ENCODE data around the gene PPFIBP1. TPM values are rescaled to one million over a fixed set of nuclear protein-coding genes. Genes with fewer than 3 reads are reported as not detected.
"Not testable (repeated sequence)": the region's sequence is repeated elsewhere in the genome, so short reads cannot be mapped to it uniquely, and the experiment has no call there.

The PPFIBP1 gene
- polyA plus RNA-seq, 2 of the 4 experiments (the other 2 are of a cell fraction) = 24.8 to 89.0 TPM

GRCh38 chr12:27578689-27579372, 54.8 kb downstream of the PPFIBP1 start:
- Histone ChIP-seq H3K4me2 (no peak overlapping the region), H3K9me3 (no peaks in the 10 kb centered on the region), H3K27ac (no peak overlapping the region), H3K4me1 (peaks cover 18% of the 10 kb centered on the region), H3K4me3 (no peak overlapping the region)
- POLR2A ChIA-PET = no interaction called here
- no peak for TF ChIP-seq ZNF302 (CRISPR knock-in tag; IDR thresholded peaks at IDR 0.05)
- TF ChIP-seq FOSL2 (IDR thresholded peaks at IDR 0.05) = no peak
- no peak for TF ChIP-seq FOSL2 (CRISPR knock-in tag; IDR thresholded peaks at IDR 0.05)
- no peak for TF ChIP-seq EP300 (IDR thresholded peaks at IDR 0.05)
- TF ChIP-seq HES2 (IDR thresholded peaks at IDR 0.05) = no peak
- no peak for TF ChIP-seq CHD4 (IDR thresholded peaks at IDR 0.05; ENCODE audit: borderline replicate concordance)
- TF ChIP-seq PHF8 (IDR thresholded peaks at IDR 0.05; ENCODE audit: borderline replicate concordance, low read depth) = no peak
- TF ChIP-seq ESRRA (IDR thresholded peaks at IDR 0.05; ENCODE audit: borderline replicate concordance, low read length) = no peak
- no peak for TF ChIP-seq HOXA7 (CRISPR knock-in tag; IDR thresholded peaks at IDR 0.05)
- no peak for DNase-seq (ENCODE audit: low read depth in 1 of 2, low spot score in 1 of 2)
- FAIRE-seq = no peak
- no peak for ATAC-seq
- 95% methylated on average over 7 of the region's 7 CpGs for WGBS (ENCODE audit: missing lambda C conversion rate)
- CTCF ChIA-PET = interaction anchor here (1.5 kb wide), 1 partner anchor 20 kb away, joined by 5 read pairs; no protein-coding TSS in a partner anchor

- Histone ChIP-seq H3K9me3 (no peaks in the 10 kb centered on the region), H3K4me1 (0 out of 3 replicates have a peak, but pooled peaks cover 4% of the 10 kb centered on the region), H3K4me3 (no peak overlapping the region), H3K4me2 (no peak overlapping the region), H3K27ac (no peak overlapping the region)
- ChIA-PET CTCF (interaction anchor here (0.9 kb wide), 2 partner anchors 9 to 146 kb away, joined by 3 to 4 read pairs; no protein-coding TSS in a partner anchor), POLR2A (no interaction called here)
- whole genome bisulfite sequencing (ENCODE audit: missing lambda C conversion rate) = 92% methylated on average over 9 of the region's 9 CpGs
- no peak for TF ChIP-seq USF2 (IDR thresholded peaks at IDR 0.05)
- TF ChIP-seq JUN (IDR thresholded peaks at IDR 0.05) = no peak
- no peak for TF ChIP-seq POLR2A (IDR thresholded peaks at IDR 0.05; ENCODE audit: low read length)
- TF ChIP-seq KDM5A (IDR thresholded peaks at IDR 0.05) = no peak
- TF ChIP-seq TFCP2L1 (CRISPR knock-in tag; IDR thresholded peaks at IDR 0.05) = no peak
- TF ChIP-seq GATA3 (IDR thresholded peaks at IDR 0.05; ENCODE audit: borderline replicate concordance) = no peak
- no peak for TF ChIP-seq EP300 (IDR thresholded peaks at IDR 0.05)
- no peak for TF ChIP-seq ATOH8 (CRISPR knock-in tag; IDR thresholded peaks at IDR 0.05; ENCODE audit: low read depth)
- TF ChIP-seq ZC3H11A (IDR thresholded peaks at IDR 0.05) = no peak
- TF ChIP-seq MAFK (IDR thresholded peaks at IDR 0.05; ENCODE audit: partially characterized antibody) = no peak
- TF ChIP-seq REST (IDR thresholded peaks at IDR 0.05) = no peak
- no peak for TF ChIP-seq ZFP36 (IDR thresholded peaks at IDR 0.05; ENCODE audit: borderline replicate concordance, partially characterized antibody)
- TF ChIP-seq ELK1 (IDR thresholded peaks at IDR 0.05; ENCODE audit: low read depth, low read length) = no peak
- no peak for TF ChIP-seq CBX8 (IDR thresholded peaks at IDR 0.05)
- DNase-seq (ENCODE audit: low read depth in 1 of 2, low spot score in 1 of 2) (no peak), ATAC-seq (no peak), FAIRE-seq (no peak)
Measured at GRCh38 chr12:27580561-27581330, 56.7 kb downstream of the PPFIBP1 start.

GRCh38 chr12:27581331-27581671, 57.3 kb downstream of the PPFIBP1 start:
- H3K4me1 ChIP-seq; DNase-seq (ENCODE audit: low read depth in 1 of 2, low spot score in 1 of 2); H3K4me3 ChIP-seq; H3K9me3 ChIP-seq; H3K4me2 ChIP-seq; CTCF ChIA-PET; FAIRE-seq; H3K27ac ChIP-seq; POLR2A ChIA-PET; ATAC-seq: not testable (repeated sequence)
- WGBS (ENCODE audit: missing lambda C conversion rate) = 90% methylated on average over 1 of the region's 1 CpG

- H3K4me3 ChIP-seq; H3K27ac ChIP-seq; H3K4me2 ChIP-seq; CTCF ChIA-PET; FAIRE-seq; POLR2A ChIA-PET; DNase-seq (ENCODE audit: low read depth in 1 of 2, low spot score in 1 of 2); H3K4me1 ChIP-seq; H3K9me3 ChIP-seq; ATAC-seq: not testable (repeated sequence)
- WGBS (ENCODE audit: missing lambda C conversion rate) = 90% methylated on average over 3 of the region's 3 CpGs
Measured at GRCh38 chr12:27581833-27582232, 57.8 kb downstream of the PPFIBP1 start.

All from A549 (cell line).